Measurements from ENCODE around the gene OSBPL9.

DNA sequence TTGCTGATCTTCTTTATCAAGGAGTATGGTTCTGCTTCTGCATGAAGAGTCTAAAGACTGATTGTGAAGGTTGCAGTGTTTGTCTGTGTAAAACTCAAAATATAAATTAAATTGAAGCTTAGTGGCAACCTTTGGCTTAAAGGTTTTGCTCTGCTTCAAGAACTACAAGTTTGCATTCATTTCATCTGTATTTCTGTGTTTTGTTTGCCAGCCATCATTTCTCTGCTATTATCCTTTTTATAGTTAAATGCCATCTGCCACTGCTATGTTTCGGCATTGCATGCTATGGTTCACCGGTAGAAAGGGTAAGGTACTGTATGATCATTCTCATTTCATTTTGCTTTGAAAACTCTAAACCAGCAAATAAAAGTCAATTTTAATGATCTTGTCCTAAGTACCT, 52.9 kb downstream of the OSBPL9 start:
- TF ChIP-seq SUZ12 (IDR thresholded peaks at IDR 0.05) (no peak), ELF4 (IDR thresholded peaks at IDR 0.05) (no peak), FOXM1 (IDR thresholded peaks at IDR 0.05; ENCODE audit: borderline replicate concordance) (no peak), ZNF384 (IDR thresholded peaks at IDR 0.05) (no peak), TARDBP (IDR thresholded peaks at IDR 0.05) (no peak), HDGF (IDR thresholded peaks at IDR 0.05; ENCODE audit: borderline replicate concordance) (no peak), SP1 (IDR thresholded peaks at IDR 0.05) (no peak), BHLHE40 (IDR thresholded peaks at IDR 0.05; ENCODE audit: borderline replicate concordance) (no peak), FOXA1 (IDR thresholded peaks at IDR 0.05) (no peak)
